Upper lobe of right lung (tissue), 1 donor: Measurements from ENCODE around the gene JMJD7. TPM values are rescaled to one million over a fixed set of nuclear protein-coding genes. Genes with fewer than 3 reads are reported as not detected.

Experiments
- ATAC-seq: fragments of 200-7000 bp; cut with Tn5 transposase; one replicate; pipeline ENCODE4 v1.9.1; 2020; ENCODE audit warnings: mild to moderate bottlenecking, moderate library complexity
- DNase-seq: peaks from one replicate; pipeline ENCODE4 v3.0.0-alpha.2; 2020
- H3K27ac ChIP-seq: fragments of 200-600 bp; one replicate; pipeline ENCODE4 v1.8.0; 2022
- H3K27me3 ChIP-seq: fragments of 200-600 bp; one replicate; pipeline ENCODE4 v1.8.0; 2022; ENCODE audit warnings: mild to moderate bottlenecking
- H3K36me3 ChIP-seq: fragments of 200-600 bp; one replicate; pipeline ENCODE4 v1.8.0; 2022
- H3K4me1 ChIP-seq: fragments of 200-600 bp; one replicate; pipeline ENCODE4 v1.8.0; 2022
- H3K4me3 ChIP-seq: fragments of 200-600 bp; one replicate; pipeline ENCODE4 v1.8.0; 2022; ENCODE audit warnings: mild to moderate bottlenecking
- H3K9me3 ChIP-seq: fragments of 200-600 bp; one replicate; pipeline ENCODE4 v1.8.0; 2022
- CTCF ChIP-seq: fragments of 200-600 bp; IDR thresholded peaks from one replicate; pipeline ENCODE4 v1.8.0; 2022; ENCODE audit warnings: antibody characterized with exemption
- intact Hi-C: fragments of 100-400 bp; cut with DNase I; formaldehyde crosslinking; loops from one replicate; pipeline ENCODE4 v1.11.0; 2022
- total RNA-seq: library from RNA; stranded (reverse); fragmentation: NEBNext Ultra II Directional; extraction: Animal tissue kit (Norgen Biotek cat#: 25700); gene quantifications from one replicate; pipeline ENCODE4 v1.2.1, GENCODE V29; 2021
- donor health status: DM: no; HTN: yes; CAD: no; lungs with severe emphysema.

The JMJD7 gene
- total RNA-seq, 1 donor from 2014 or later, result 36.7 TPM

GRCh38 chr15:41824062-41824745 lies 3.7 kb upstream of the JMJD7 start:
- peaks cover 29% of the 10 kb centered on the region for H3K36me3 ChIP-seq
- TF ChIP-seq CTCF, result no peak

GRCh38 chr15:41825145-41825544 lies 2.7 kb upstream of the JMJD7 start:
- ATAC-seq, result no peak
- Histone ChIP-seq H3K4me1 (peaks cover 17% of the 10 kb centered on the region), H3K27me3 (no peaks in the 10 kb centered on the region), H3K9me3 (no peaks in the 10 kb centered on the region), H3K4me3 (no peak overlapping the region), H3K36me3 (peaks cover 29% of the 10 kb centered on the region), H3K27ac (no peak overlapping the region)
- DNase-seq, result no peak
- no peak for TF ChIP-seq CTCF
- intact Hi-C loops, result no loop called here

More at GRCh38 chr15:41824062-41824745, 3.7 kb upstream of the JMJD7 start:
- no peaks in the 10 kb centered on the region for H3K9me3 ChIP-seq
- intact Hi-C loops, result no loop called here
- H3K27me3 ChIP-seq, result no peaks in the 10 kb centered on the region
- no peak for DNase-seq
- no peak overlapping the region for H3K27ac ChIP-seq
- H3K4me1 ChIP-seq, result peaks cover 11% of the 10 kb centered on the region
- no peak overlapping the region for H3K4me3 ChIP-seq
- ATAC-seq, result no peak

GRCh38 chr15:41825572-41826535 lies 2.0 kb upstream of the JMJD7 start:
- Histone ChIP-seq H3K27me3 (no peaks in the 10 kb centered on the region), H3K4me3 (no peak overlapping the region), H3K4me1 (peaks cover 17% of the 10 kb centered on the region), H3K9me3 (no peaks in the 10 kb centered on the region), H3K27ac (no peak overlapping the region), H3K36me3 (peaks cover 25% of the 10 kb centered on the region)
- no peak for ATAC-seq
- DNase-seq, result no peak
- intact Hi-C loops, result no loop called here
- no peak for TF ChIP-seq CTCF

GRCh38 chr15:41827290-41827879 lies 507 bp upstream of the JMJD7 start:
- H3K27ac ChIP-seq, result no peak overlapping the region
- H3K4me3 ChIP-seq, result peak overlapping the region; percentile 95
- no peak for TF ChIP-seq CTCF
- DNase-seq (no peak), ATAC-seq (peak; percentile 4)
- peaks cover 22% of the 10 kb centered on the region for H3K36me3 ChIP-seq
- intact Hi-C loops, result no loop called here
- peaks cover 18% of the 10 kb centered on the region for H3K4me1 ChIP-seq
- no peaks in the 10 kb centered on the region for H3K27me3 ChIP-seq
- H3K9me3 ChIP-seq, result no peaks in the 10 kb centered on the region

GRCh38 chr15:41828807-41829141 lies 882 bp downstream of the JMJD7 start:
- peaks cover 22% of the 10 kb centered on the region for H3K4me1 ChIP-seq
- H3K4me3 ChIP-seq, result peak overlapping the region; percentile 95
- no peaks in the 10 kb centered on the region for H3K9me3 ChIP-seq
- no peaks in the 10 kb centered on the region for H3K27me3 ChIP-seq
- DNase-seq, result no peak
- ATAC-seq, result no peak
- TF ChIP-seq CTCF, result no peak
- intact Hi-C loops, result no loop called here
- H3K27ac ChIP-seq, result peak overlapping the region; percentile 88
- H3K36me3 ChIP-seq, result peaks cover 13% of the 10 kb centered on the region
